ENCODE measurements around the gene KRTAP10-3. TPM values are rescaled to one million over a fixed set of nuclear protein-coding genes. Genes with fewer than 3 reads are reported as not detected.

KRTAP10-3 gene
- polyA plus RNA-seq, 2 of the 4 experiments (the other 2 are of a cell fraction), result not detected

DNA sequence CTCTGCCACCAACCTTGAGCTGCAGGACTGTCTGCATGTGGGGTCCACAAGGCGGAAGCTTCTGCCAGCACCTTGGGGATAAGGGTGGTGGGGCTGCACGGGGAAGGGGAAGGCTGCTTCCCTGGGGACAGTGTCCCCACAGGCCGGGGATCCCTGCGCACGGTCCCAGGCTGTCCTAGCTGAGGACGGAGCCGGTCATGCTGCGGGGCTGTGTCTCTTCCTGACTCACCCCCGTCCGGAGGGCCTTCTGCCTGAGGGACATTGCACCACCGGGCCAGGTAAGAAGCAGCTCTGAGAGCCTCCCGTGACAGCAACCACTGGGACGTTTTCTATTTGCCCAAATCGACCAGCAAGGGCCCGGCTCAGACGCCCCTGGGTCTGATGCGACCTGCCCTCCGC is 48.5 kb downstream of the KRTAP10-3 start:
- H3K27ac ChIP-seq, result no peak overlapping the region
- FAIRE-seq, result no peak
- 17% methylated on average over 2 of the region's 18 CpGs for WGBS (ENCODE audit: missing lambda C conversion rate)
- ATAC-seq, result no peak
- H3K9me3 ChIP-seq, result no peaks in the 10 kb centered on the region
- ChIA-PET POLR2A (no interaction called here), CTCF (interaction anchor here (0.7 to 2.4 kb wide), 17 partner anchors 8 to 619 kb away, joined by 3 to 14 read pairs (median 4); no protein-coding TSS in a partner anchor)
- H3K4me2 ChIP-seq, result no peak overlapping the region
- H3K4me1 ChIP-seq, result no peaks in the 10 kb centered on the region
- H3K4me3 ChIP-seq, result no peak overlapping the region
- no peak for DNase-seq (ENCODE audit: low read depth in 1 of 2, low spot score in 1 of 2)
- TF ChIP-seq EHF (CRISPR knock-in tag; IDR thresholded peaks at IDR 0.05), result no peak
- no peak for TF ChIP-seq SMC3 (IDR thresholded peaks at IDR 0.05)

DNA sequence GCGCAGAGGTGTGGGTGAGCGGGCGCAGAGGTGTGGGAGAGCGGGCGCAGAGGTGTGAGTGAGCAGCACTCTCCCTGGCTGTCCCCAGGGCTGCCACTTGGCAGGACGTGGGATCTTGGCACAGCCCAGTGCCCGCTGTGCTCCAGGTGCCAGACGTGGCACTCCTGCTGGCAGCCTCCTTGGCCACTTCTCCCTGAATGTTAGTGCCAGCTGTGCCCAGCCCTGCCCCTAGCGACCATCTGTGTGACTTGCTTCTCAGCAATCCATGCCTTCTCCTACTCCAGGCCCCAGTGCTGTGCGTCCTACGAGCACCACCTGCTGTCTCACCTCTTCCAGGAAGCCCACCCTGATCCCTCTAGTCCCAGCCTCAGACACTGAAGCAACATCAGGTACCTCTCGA is 49.1 kb downstream of the KRTAP10-3 start:
- Histone ChIP-seq H3K4me2 (no peak overlapping the region), H3K9me3 (no peaks in the 10 kb centered on the region), H3K4me3 (no peak overlapping the region), H3K27ac (no peak overlapping the region), H3K4me1 (no peaks in the 10 kb centered on the region)
- ATAC-seq, result peak; percentile 65 to 73; a peak in 5 of 6 replicates
- DNase-seq (ENCODE audit: low read depth in 1 of 2, low spot score in 1 of 2), result peak in 1 of 2 experiments; percentile 39
- FAIRE-seq, result no peak
- no peak for TF ChIP-seq POLR2A (IDR thresholded peaks at IDR 0.05; ENCODE audit: low read length)
- no peak for TF ChIP-seq PHF8 (IDR thresholded peaks at IDR 0.05; ENCODE audit: borderline replicate concordance, low read depth)
- TF ChIP-seq RAD21 (conservative IDR thresholded peaks at IDR 0.05 in 1 of 2, IDR thresholded peaks at IDR 0.05 in 1 of 2), result no peak
- TF ChIP-seq CHD2 (IDR thresholded peaks at IDR 0.05; ENCODE audit: low read length, partially characterized antibody), result no peak
- TF ChIP-seq ZFP36 (IDR thresholded peaks at IDR 0.05; ENCODE audit: borderline replicate concordance, partially characterized antibody), result peak; percentile 77
- TF ChIP-seq RCOR1 (IDR thresholded peaks at IDR 0.05; ENCODE audit: low read depth, low read length), result no peak
- no peak for TF ChIP-seq TP53 (CRISPR knock-in tag; IDR thresholded peaks at IDR 0.05)
- TF ChIP-seq, protein P1, sequence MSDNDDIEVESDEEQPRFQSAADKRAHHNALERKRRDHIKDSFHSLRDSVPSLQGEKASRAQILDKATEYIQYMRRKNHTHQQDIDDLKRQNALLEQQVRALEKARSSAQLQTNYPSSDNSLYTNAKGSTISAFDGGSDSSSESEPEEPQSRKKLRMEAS (IDR thresholded peaks at IDR 0.05), result no peak
- no peak for TF ChIP-seq FOSB (CRISPR knock-in tag; IDR thresholded peaks at IDR 0.05)
- CTCF ChIA-PET, result interaction anchor here (0.6 to 2.4 kb wide), 17 partner anchors 8 to 619 kb away, joined by 3 to 14 read pairs (median 4); no protein-coding TSS in a partner anchor
- 72% methylated on average over 12 of the region's 12 CpGs for WGBS (ENCODE audit: missing lambda C conversion rate)
- POLR2A ChIA-PET, result no interaction called here

DNA sequence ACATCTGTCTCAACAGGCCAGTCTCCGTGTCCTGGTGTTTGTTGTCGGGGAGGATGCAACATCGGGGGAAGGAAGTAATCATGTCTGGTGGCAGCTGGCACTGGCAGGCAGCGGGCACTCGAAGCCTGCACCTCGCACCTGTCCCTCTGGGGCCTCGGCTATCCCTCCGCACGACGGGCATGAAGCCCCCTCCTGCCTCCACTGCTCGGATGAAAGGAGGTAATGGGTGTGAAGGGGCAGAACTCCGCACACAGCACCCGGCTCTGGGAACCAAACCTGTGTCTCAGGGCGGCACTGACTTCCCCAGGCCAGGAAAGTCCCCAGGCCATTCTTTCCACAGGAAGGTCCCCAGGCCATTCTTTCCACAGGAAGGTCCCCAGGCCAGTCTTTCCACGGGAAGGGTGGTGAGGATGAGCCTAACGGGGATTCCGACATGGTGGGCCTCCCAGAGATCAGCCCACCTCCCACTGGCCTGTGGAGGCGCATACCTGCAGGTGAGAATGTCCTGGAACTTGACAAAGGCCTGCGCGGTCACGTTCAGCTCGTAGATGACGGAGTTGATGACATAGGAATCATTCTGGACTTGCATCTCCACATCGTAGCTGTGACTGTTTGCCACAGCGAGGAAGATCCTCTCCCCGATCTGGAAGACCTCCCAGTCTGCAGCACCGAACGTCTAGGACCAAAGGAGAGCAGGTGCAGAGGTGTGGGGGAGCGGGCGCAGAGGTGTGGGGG is 49.7 kb downstream of the KRTAP10-3 start:
- CTCF ChIA-PET, result interaction anchor here (0.6 to 2.4 kb wide), 4 partner anchors 234 to 285 kb away, joined by 3 to 14 read pairs (median 3); no protein-coding TSS in a partner anchor
- ATAC-seq (no peak), FAIRE-seq (no peak), DNase-seq (ENCODE audit: low read depth in 1 of 2, low spot score in 1 of 2) (no peak)
- 83% methylated on average over 19 of the region's 30 CpGs for WGBS (ENCODE audit: missing lambda C conversion rate)
- POLR2A ChIA-PET, result no interaction called here
- TF ChIP-seq RAD21 (conservative IDR thresholded peaks at IDR 0.05 in 1 of 2, IDR thresholded peaks at IDR 0.05 in 1 of 2) (no peak), NPAS2 (CRISPR knock-in tag; IDR thresholded peaks at IDR 0.05; ENCODE audit: borderline replicate concordance) (no peak), MAFK (IDR thresholded peaks at IDR 0.05; ENCODE audit: partially characterized antibody) (no peak), HOXB5 (CRISPR knock-in tag; IDR thresholded peaks at IDR 0.05) (no peak), BHLHE40 (IDR thresholded peaks at IDR 0.05; ENCODE audit: low read depth, low read length) (no peak), SMC3 (IDR thresholded peaks at IDR 0.05) (no peak), FOSB (CRISPR knock-in tag; IDR thresholded peaks at IDR 0.05) (no peak), EHF (CRISPR knock-in tag; IDR thresholded peaks at IDR 0.05) (no peak), MAZ (IDR thresholded peaks at IDR 0.05; ENCODE audit: borderline replicate concordance, low read depth, low read length) (no peak), JUNB (IDR thresholded peaks at IDR 0.05) (no peak)
- TF ChIP-seq, protein P2, sequence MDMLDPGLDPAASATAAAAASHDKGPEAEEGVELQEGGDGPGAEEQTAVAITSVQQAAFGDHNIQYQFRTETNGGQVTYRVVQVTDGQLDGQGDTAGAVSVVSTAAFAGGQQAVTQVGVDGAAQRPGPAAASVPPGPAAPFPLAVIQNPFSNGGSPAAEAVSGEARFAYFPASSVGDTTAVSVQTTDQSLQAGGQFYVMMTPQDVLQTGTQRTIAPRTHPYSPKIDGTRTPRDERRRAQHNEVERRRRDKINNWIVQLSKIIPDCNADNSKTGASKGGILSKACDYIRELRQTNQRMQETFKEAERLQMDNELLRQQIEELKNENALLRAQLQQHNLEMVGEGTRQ (IDR thresholded peaks at IDR 0.05), result no peak
- Histone ChIP-seq H3K9me3 (no peaks in the 10 kb centered on the region), H3K4me3 (no peak overlapping the region), H3K4me1 (no peaks in the 10 kb centered on the region), H3K4me2 (no peak overlapping the region), H3K27ac (no peak overlapping the region)

DNA sequence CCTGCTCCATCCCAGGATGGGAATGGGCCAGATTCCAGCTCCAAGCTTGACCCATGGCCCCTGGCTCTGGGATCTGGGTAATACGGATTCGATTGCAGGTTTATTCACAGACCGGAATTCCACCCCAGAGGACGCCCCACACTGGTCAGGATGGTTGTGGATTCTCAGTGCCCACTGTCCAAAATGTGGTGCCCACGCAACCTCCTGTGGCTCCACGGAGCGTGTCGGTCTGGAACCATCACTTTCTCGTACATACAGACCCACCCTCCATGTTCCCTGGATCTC is 50.2 kb downstream of the KRTAP10-3 start:
- Histone ChIP-seq H3K9me3 (no peaks in the 10 kb centered on the region), H3K4me1 (no peaks in the 10 kb centered on the region), H3K27ac (no peak overlapping the region), H3K4me2 (no peak overlapping the region), H3K4me3 (no peak overlapping the region)
- DNase-seq (ENCODE audit: low read depth in 1 of 2, low spot score in 1 of 2), result no peak
- TF ChIP-seq MYC (IDR thresholded peaks at IDR 0.05; ENCODE audit: borderline replicate concordance, low read length) (no peak), CHD4 (IDR thresholded peaks at IDR 0.05; ENCODE audit: borderline replicate concordance) (no peak), TFCP2L1 (CRISPR knock-in tag; IDR thresholded peaks at IDR 0.05) (no peak), POLR2A (IDR thresholded peaks at IDR 0.05; ENCODE audit: low read length) (no peak), ZC3H11A (IDR thresholded peaks at IDR 0.05) (no peak), KDM1A (IDR thresholded peaks at IDR 0.05; ENCODE audit: low read depth) (no peak), BHLHE40 (IDR thresholded peaks at IDR 0.05; ENCODE audit: low read depth, low read length) (no peak), RARB (CRISPR knock-in tag; IDR thresholded peaks at IDR 0.05) (no peak)
- TF ChIP-seq, protein P3, sequence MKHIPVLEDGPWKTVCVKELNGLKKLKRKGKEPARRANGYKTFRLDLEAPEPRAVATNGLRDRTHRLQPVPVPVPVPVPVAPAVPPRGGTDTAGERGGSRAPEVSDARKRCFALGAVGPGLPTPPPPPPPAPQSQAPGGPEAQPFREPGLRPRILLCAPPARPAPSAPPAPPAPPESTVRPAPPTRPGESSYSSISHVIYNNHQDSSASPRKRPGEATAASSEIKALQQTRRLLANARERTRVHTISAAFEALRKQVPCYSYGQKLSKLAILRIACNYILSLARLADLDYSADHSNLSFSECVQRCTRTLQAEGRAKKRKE (CRISPR knock-in tag; IDR thresholded peaks at IDR 0.05; ENCODE audit: low read depth), result no peak
- TF ChIP-seq, protein P4, sequence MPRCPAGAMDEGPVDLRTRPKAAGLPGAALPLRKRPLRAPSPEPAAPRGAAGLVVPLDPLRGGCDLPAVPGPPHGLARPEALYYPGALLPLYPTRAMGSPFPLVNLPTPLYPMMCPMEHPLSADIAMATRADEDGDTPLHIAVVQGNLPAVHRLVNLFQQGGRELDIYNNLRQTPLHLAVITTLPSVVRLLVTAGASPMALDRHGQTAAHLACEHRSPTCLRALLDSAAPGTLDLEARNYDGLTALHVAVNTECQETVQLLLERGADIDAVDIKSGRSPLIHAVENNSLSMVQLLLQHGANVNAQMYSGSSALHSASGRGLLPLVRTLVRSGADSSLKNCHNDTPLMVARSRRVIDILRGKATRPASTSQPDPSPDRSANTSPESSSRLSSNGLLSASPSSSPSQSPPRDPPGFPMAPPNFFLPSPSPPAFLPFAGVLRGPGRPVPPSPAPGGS (IDR thresholded peaks at IDR 0.05), result no peak
- no peak for ATAC-seq
- ChIA-PET CTCF (interaction anchor here (0.8 kb wide), 1 partner anchor 271 kb away, joined by 3 read pairs; no protein-coding TSS in a partner anchor), POLR2A (no interaction called here)
- no peak for FAIRE-seq
- 79% methylated on average over 7 of the region's 9 CpGs for WGBS (ENCODE audit: missing lambda C conversion rate)

Measured in A549 (cell line).